ENCODE measurements around the gene LAMB3. TPM values are rescaled to one million over a fixed set of nuclear protein-coding genes. Genes with fewer than 3 reads are reported as not detected.

The LAMB3 gene
- total and polyA plus RNA-seq, 12 donors = 8.2 to 117 (median 34.7) TPM

DNA sequence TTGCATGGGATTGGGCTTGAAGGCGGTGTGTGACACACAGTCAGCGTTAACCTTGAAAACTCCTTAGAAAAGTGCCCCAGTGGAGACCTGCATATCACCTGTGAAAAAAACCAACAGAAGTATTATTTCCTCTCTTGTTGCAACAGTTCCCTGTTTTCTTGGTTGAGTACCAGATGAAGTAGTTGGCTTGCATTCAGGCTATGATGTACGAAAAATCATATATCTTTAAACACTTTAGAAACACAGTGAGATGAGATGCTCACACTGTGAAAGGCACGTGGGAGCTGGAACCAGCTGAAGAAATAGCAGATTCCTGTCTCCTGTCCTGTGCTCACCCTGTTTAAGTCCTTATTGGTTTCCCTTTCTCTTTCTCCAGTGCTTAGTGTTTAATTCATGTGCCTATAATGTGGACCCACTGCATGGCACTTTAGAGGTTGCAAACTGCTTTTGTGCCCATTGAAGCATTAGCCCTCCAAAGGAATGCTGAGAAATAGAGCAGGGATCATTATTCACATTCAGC lies 65.9 kb downstream of the LAMB3 start:
- no peaks in the 10 kb centered on the region for H3K27me3 ChIP-seq
- H3K36me3 ChIP-seq (replicated peaks in 1 of 2) = no peaks in the 10 kb centered on the region
- intact Hi-C loops (cut with DNase I) = no loop called here
- H3K9me3 ChIP-seq (replicated peaks in 1 of 3) = no peaks in the 10 kb centered on the region
- peaks cover 2 to 23% of the 10 kb centered on the region in 2 donors for H3K4me1 ChIP-seq (replicated peaks in 1 of 2)
- WGBS, 4 donors = 66 to 74% (median 70%) methylated on average over 4 of the region's 4 CpGs
- DNase-seq = no peak
- no peak overlapping the region for H3K27ac ChIP-seq
- TF ChIP-seq, protein P1, sequence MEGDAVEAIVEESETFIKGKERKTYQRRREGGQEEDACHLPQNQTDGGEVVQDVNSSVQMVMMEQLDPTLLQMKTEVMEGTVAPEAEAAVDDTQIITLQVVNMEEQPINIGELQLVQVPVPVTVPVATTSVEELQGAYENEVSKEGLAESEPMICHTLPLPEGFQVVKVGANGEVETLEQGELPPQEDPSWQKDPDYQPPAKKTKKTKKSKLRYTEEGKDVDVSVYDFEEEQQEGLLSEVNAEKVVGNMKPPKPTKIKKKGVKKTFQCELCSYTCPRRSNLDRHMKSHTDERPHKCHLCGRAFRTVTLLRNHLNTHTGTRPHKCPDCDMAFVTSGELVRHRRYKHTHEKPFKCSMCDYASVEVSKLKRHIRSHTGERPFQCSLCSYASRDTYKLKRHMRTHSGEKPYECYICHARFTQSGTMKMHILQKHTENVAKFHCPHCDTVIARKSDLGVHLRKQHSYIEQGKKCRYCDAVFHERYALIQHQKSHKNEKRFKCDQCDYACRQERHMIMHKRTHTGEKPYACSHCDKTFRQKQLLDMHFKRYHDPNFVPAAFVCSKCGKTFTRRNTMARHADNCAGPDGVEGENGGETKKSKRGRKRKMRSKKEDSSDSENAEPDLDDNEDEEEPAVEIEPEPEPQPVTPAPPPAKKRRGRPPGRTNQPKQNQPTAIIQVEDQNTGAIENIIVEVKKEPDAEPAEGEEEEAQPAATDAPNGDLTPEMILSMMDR (IDR thresholded peaks at IDR 0.05) = no peak
- TF ChIP-seq POLR2A (IDR thresholded peaks at IDR 0.05) = no peak
- H3K4me3 ChIP-seq = no peak overlapping the region

DNA sequence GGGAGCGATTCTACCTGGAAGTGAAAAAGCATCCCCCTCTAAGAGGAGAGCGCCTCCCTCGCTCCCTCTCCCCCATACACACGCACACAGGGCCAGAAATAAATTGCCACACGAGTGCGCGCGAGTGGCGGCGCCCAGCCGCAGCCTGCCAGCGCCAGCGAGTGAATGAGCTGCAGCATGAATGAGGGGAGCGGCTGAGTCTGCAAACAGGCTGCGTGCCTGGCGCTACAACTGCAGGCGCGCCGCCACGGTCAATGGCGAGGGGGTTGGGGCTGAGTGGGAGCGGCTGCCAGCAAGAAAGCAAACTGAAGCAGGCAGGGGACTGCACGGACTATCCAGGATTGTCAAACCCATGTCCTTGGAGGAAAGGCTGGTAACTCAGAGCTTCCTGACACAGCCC lies 66.6 kb downstream of the LAMB3 start:
- H3K4me1 ChIP-seq (replicated peaks in 1 of 2) = peaks cover 2 to 23% of the 10 kb centered on the region in 2 donors
- intact Hi-C loops (cut with DNase I) = no loop called here
- H3K27ac ChIP-seq = no peak overlapping the region
- peak overlapping the region in 1 of 4 donors; percentile 6 for H3K4me3 ChIP-seq
- peak; percentile 45 to 76 (median 58) for DNase-seq
- TF ChIP-seq, protein P1 (IDR thresholded peaks at IDR 0.05) = no peak
- no peak for TF ChIP-seq POLR2A (IDR thresholded peaks at IDR 0.05)
- H3K36me3 ChIP-seq (replicated peaks in 1 of 2) = no peaks in the 10 kb centered on the region
- H3K27me3 ChIP-seq = no peaks in the 10 kb centered on the region
- no peaks in the 10 kb centered on the region for H3K9me3 ChIP-seq (replicated peaks in 1 of 3)
- WGBS, 4 donors = 1 to 3% (median 1%) methylated on average over 12 to 23 of the region's 23 CpGs

DNA sequence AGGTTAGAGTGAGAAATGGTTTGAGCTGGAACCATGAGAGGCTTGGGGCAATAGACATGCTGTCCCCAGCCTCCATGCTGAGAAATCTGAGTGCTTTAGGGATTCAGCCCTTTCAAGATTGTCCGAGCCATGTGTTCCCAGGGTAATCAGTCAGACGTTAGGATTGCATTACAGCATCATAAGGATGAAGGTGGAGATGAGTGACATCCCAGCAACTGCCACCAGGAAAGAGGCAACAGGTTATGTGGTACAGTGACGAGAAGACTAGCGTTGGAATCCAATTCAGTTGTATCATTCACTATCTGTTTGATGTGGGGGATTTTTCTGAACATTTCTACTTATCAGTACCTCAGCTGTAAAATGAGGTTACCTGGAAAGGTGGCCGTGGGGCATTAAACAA lies 67.0 kb downstream of the LAMB3 start:
- H3K27ac ChIP-seq = no peak overlapping the region
- H3K9me3 ChIP-seq (replicated peaks in 1 of 3) = no peaks in the 10 kb centered on the region
- H3K4me3 ChIP-seq = peak overlapping the region in 1 of 4 donors; percentile 6
- intact Hi-C loops (cut with DNase I) = no loop called here
- peaks cover 3% of the 10 kb centered on the region for H3K27me3 ChIP-seq
- no peaks in the 10 kb centered on the region for H3K36me3 ChIP-seq (replicated peaks in 1 of 2)
- DNase-seq = no peak
- peaks cover 2 to 23% of the 10 kb centered on the region in 2 donors for H3K4me1 ChIP-seq (replicated peaks in 1 of 2)
- no peak for TF ChIP-seq POLR2A (IDR thresholded peaks at IDR 0.05)
- TF ChIP-seq, protein P1 (IDR thresholded peaks at IDR 0.05) = no peak
- 40 to 52% (median 45%) methylated on average over 4 to 5 of the region's 5 CpGs for WGBS, 4 donors

DNA sequence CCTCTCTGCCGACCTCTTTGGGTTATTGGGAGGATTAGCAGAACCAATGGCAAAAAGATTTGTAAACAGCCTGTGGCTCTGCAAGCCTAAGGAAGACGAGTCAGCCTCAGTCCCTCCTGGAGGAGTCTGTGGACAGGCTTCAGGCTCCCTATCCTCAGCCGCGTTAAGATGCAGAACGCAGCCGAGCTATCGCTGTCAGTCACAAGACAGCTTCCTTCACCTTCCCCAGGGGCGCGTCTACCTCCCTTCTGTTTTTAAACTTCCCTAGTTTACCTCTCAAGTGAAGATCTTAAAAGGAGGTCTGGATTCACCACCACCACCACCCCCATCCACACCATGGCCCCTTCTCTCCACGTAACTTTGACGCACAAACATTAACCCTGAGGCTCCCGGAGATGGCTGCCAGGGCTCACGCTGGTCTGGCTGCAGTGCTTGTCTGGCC lies 68.0 kb downstream of the LAMB3 start:
- DNase-seq = peak in 1 of 7 donors; percentile 69
- no peak for TF ChIP-seq POLR2A (IDR thresholded peaks at IDR 0.05)
- TF ChIP-seq, protein P1 (IDR thresholded peaks at IDR 0.05) = no peak
- peak overlapping the region in 1 of 4 donors; percentile 24 for H3K4me3 ChIP-seq
- H3K4me1 ChIP-seq (replicated peaks in 1 of 2) = peaks cover 2 to 23% of the 10 kb centered on the region in 2 donors
- intact Hi-C loops (cut with DNase I) = no loop called here
- H3K36me3 ChIP-seq (replicated peaks in 1 of 2) = no peaks in the 10 kb centered on the region
- H3K27ac ChIP-seq = peak overlapping the region in 1 of 5 donors; percentile 1
- WGBS, 4 donors = 46 to 60% (median 51%) methylated on average over 13 of the region's 13 CpGs
- peaks cover 3% of the 10 kb centered on the region for H3K27me3 ChIP-seq
- H3K9me3 ChIP-seq (replicated peaks in 1 of 3) = no peaks in the 10 kb centered on the region

Data from adrenal gland (tissue), 12 donors.